Measurements from ENCODE around the gene YIPF2.
A peak's percentile ranks its signal among the peaks of the same experiment; 100 is the strongest.
"Not testable (repeated sequence)": the region's sequence is repeated elsewhere in the genome, so short reads cannot be mapped to it uniquely, and the experiment has no call there.

The YIPF2 gene

DNA sequence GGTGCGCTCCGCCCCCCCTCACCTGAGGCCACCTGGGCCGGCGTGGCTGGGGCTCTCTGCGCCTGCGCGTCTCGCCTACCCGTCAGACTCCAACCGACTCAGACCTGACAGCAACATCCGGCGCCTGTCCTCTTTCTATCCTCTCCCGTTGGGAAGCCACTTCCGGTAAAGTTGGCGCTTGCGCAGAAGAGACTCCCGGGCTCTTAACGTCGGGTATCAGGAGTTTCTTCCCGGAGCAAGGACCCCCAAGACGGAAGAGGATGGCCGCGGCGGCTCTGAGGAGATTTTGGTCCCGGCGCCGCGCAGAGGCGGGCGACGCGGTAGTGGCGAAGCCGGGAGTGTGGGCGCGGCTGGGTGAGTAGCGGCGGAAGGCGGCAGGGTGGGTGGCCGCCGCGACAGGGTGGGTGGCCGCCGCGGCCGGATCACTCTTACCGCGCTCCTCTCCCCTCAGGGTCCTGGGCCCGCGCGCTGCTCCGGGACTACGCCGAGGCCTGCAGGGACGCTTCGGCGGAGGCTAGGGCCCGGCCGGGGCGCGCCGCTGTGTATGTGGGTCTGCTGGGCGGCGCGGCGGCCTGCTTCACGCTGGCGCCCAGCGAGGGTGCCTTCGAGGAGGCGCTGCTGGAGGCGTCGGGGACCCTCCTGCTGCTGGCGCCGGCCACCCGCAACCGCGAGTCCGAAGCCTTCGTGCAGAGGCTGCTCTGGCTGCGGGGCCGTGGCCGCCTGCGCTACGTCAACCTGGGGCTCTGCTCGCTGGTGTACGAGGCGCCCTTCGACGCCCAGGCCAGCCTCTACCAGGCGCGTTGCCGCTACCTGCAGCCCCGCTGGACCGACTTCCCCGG is at the start of gene YIPF2, which contains the start of gene TIMM29:
TSS of gene YIPF2 (minus strand) at position 77 of the 839 bp plus-strand sequence. CDS start 229 bp downstream, outside the sequence.
TSS of gene TIMM29 (plus strand) at position 249 of the 839 bp plus-strand sequence. CDS start at position 261, 12 bp downstream.
- peak; percentile 80 for DNase-seq (ENCODE audit: low read depth)

GRCh38 chr19:10977742-10978092 is 49.3 kb upstream of the YIPF2 start:
- no peak for DNase-seq (ENCODE audit: low read depth)

DNA sequence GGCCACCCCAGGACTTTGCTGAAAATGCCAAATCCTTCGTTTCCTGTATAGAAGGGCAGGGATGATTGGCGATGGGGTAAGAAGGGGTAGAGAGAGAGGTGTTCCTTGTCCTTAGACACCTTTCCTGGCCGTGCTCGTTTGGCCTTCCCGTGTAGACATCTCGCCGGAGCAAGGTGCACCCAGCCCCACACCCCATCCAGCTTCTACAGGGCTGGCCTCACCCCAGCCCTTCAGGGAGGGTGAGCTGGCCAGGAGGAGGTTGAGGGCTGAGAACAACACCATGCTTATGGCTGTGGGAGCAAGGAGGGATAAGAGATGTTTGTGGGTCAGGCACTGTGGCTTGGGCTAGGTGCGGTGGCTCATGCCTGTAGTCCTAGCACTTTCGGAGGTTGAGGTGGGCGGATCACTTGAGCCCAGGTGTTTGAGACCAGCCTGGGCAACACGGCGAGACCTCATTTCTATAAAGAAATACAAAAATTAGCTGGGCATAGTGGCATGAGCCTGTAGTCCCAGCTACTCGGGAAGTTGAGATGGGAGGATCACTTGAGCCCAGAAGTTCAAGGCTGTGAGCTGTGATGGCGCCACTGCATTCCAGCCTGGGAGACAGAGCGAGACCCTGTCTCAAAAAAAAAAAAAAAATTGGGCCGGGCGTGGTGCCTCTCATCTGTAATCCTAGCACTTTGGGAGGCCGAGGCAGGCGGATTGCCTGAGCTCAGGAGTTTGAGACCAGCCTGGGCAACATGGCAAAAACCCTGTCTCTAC is 47.9 kb upstream of the YIPF2 start:
- DNase-seq (ENCODE audit: low read depth): no peak

DNA sequence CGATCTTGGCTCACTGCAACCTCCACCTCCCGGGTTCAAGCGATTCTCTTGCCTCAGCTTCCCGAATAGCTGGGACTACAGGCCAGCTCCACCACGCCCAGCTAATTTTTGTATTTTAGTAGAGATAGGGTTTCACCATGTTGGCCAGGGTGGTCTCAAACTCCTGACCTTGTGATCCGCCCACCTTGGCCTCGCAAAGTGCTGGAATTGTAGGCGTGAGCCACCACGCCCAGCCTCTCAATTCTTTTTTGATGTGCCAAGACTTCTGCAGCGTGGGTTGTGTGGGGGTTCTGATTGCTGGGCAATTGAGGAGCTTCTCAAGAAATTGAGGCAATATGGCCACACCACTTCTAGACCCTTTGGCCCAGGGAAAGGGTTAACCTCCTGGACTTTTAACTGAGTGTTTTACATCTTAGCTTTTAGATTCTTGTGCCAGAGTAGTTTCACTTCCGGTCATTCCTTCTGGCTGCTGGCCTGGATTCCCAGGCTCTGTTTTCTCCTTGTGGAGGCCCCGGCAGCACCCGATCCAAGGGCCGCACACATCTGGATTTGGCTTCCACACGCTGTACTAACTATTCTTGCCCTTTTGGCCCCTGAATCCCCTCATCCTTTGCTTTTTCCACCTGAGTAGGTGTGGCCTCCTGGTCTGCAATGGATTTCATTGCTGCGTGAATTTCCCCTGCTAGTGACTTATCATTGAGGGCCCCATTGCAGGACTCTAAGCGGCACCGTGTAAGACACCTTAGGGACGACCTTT is 47.1 kb upstream of the YIPF2 start:
- DNase-seq (ENCODE audit: low read depth): no peak

GRCh38 chr19:10971107-10971726 is 42.8 kb upstream of the YIPF2 start:
- DNase-seq (ENCODE audit: low read depth): no peak

DNA sequence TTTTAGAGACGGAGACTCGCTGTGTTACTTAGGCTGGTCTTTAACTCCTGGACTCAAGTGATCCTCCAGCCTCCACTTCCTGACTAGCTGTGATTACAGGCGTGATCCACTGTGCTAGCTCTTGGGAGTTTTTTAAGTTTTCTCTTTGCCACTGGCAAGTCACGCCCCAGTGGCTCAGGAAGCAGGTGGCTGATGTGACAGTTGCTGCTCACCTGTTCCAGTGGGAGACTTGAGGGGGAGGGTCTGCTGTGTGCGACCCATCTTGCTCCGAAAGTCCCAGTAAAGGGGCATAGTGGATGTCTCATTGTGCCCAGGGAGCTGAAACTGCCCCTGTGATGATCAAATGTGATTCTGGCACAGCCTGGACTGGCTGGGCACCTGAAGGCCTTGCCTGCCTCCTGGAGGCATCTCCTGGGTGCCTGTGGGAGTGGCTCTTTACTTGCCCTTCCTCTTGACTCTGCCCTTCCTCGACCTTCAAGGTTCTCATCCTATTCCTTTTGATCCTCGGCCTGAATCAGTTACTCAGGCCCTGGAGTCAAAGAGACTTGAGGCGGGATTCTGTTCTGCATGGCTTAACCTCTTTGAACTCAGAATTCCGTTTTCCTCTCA is 40.2 kb upstream of the YIPF2 start:
- no peak for DNase-seq (ENCODE audit: low read depth)

GRCh38 chr19:10966809-10967208 is 38.4 kb upstream of the YIPF2 start:
- DNase-seq (ENCODE audit: low read depth): no peak

- no peak for DNase-seq (ENCODE audit: low read depth)
Observed at GRCh38 chr19:10965398-10965797, 37.0 kb upstream of the YIPF2 start.

- no peak for DNase-seq (ENCODE audit: low read depth)
Observed at GRCh38 chr19:10964903-10965302, 36.5 kb upstream of the YIPF2 start.

DNA sequence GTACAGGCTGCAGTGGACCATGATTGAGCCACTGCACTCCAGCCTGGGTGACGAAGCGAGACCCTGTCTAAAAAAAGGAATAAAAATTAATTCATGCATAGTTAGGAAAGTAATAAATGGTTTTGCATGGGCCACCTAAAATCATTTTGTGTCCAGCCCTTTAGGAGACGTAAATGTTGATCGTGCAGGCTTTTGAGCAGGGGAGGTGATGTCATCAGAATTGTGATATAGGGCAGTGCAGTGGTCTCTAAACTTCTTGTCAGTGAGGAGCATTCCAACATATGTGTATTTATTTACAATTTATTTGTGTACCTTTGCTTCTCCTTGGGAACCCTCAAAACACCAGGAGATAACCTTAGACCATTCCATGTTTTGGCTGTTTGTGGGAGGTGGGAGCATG is 35.4 kb upstream of the YIPF2 start:
- no peak for DNase-seq (ENCODE audit: low read depth)

DNA sequence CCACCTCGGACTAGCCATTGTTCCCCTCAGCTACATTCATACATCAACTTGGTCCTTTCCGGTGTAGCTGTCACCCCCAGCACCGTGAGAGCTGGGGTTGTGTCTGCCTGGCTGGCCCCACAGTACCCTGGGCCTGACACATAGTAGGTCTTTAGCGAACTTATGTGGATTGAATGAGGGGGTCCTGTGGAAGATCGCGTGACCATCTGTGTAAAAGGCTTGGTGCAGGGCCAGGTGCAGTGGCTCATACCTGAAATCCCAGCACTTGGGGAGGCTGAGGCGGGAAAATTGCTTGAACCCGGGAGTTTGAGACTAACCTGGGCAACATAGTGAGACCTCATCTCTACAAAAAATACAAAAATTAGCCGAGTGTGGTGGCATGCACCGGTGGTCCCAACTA is 34.4 kb upstream of the YIPF2 start:
- no peak for DNase-seq (ENCODE audit: low read depth)

GRCh38 chr19:10961073-10961860 is 32.8 kb upstream of the YIPF2 start:
- no peak for DNase-seq (ENCODE audit: low read depth)

DNA sequence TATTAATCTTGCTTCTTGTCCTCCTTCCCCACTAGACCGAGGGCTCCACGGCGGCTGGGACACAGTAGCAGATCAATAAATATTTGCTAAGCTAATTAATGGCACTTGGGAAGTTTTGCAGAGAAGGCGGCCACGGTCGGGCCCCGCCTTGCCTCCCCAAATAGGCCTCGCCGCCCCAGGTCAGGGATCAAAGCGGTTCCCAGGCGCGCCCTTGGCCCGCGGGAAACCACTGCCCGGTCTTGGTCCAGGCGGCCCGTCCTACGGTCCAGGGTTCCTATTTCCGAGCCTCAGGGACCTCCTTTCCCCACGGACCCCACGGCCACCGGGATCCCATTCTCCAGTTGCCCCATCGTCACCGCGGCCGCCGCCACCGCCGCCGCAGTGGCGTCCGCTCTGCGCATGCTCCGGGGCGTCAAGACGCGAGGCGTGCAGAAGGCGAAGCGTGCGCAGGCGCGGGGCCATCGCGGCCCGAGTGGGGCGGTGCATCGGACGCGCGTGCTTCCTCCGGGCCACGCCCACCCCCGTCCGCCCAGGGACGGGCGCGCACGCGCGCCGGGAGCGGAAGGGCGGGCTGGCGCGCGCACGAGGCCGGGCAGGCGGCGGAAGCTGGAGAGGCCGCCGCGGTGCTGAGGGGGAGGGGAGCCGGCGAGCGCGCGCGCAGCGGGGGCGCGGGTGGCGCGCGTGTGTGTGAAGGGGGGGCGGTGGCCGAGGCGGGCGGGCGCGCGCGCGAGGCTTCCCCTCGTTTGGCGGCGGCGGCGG is 32.1 kb upstream of the YIPF2 start, which contains the start of gene SMARCA4:
TSS of gene SMARCA4 (plus strand) at position 717 of the 759 bp plus-strand sequence. CDS start 23,122 bp downstream, outside the sequence.
- peak; percentile 95 for DNase-seq (ENCODE audit: low read depth)

DNA sequence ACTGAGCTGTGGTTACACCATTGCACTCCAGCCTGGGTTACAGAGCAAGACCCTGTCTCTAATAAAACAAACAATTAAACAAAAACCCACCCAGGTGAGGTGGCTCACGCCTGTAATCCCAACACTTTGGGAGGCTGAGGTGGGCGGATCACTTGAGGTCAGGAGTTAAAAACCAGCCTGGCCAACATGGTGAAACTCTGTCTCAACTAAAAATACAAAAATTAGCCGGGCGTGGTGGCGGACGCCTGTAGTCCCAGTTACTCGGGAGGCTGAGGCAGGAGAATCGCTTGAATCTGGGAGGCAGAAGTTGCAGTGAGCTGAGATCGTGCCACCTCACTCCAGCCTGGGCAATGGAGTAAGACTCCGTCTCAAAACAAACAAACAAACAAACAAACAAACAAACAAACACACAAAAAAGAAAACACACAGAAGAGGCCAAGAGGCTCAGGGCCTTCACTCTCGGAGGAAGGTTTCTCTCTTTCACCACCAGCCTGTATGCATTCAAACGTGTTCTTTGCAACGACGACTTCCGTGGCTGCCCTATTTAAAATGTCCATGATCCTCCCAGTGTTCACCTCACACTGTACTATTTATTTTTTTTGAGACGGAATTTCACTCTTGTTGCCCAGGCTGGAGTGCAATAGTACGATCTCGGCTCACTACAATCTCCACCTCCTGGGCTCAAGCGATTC is 31.0 kb upstream of the YIPF2 start:
- not testable (repeated sequence) for DNase-seq (ENCODE audit: low read depth)

DNA sequence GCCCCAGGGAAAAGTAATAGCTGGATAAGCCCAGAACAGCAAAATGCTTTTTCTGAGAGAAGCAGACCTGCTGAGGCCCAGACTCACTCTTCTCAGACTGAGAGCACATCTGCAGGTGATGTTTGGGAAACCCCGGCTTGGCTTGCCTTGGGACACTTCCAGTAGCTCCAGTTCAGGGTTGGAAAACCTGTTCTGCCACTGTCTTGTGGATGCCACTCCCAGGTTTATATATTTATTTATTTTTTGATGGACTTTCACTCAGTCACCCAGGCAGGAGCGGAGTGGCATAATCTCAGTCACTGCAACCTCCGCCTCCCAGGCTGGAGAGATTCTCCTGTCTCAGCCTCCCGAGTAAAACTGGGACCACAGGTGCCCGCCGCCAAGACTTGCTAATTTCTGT is 24.4 kb upstream of the YIPF2 start:
- DNase-seq (ENCODE audit: low read depth): no peak

GRCh38 chr19:10946958-10947657 is 18.7 kb upstream of the YIPF2 start:
- no peak for DNase-seq (ENCODE audit: low read depth)

DNA sequence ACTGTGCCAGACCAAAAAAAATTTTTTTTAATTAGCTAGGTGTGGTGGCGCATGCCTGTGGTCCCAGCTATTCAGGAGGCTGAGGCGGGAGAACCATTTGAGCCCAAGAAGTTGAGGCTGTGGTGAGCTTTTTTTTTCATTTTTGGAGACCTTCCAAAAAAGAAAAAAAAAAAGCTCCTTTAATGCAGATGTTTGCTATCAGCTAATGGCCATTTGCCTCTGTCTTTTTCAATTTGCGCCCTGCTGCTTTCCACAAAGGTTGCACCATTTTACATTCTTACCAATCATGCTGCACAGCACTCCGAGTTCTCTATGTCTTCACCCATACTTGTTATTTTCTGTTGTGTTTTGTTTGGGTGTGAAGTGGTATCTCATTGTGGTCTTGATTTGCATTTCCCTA is 16.8 kb upstream of the YIPF2 start:
- DNase-seq (ENCODE audit: low read depth): no peak

- not testable (repeated sequence) for DNase-seq (ENCODE audit: low read depth)
Observed at GRCh38 chr19:10943412-10943811, 15.0 kb upstream of the YIPF2 start.

DNA sequence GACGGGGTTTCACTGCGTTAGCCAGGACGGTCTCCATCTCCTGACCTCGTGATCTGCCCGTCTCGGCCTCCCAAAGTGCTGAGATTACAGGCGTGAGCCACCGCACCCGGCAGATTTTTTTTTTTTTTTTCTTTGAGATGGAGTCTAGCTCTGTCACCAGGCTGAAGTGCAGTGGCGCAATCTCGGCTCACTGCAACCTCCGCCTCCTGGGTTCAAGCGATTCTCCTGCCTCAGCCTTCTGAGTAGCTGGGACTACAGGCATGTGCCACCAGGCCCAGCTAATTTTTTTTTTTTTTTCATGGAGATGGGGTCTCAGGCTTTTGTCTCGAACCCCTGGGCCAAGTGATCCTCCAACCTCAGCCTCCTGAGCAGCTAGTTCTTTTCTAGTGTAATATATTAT is 13.2 kb upstream of the YIPF2 start:
- DNase-seq (ENCODE audit: low read depth): not testable (repeated sequence)
